HepG2 (cell line): ENCODE data around the gene SKIDA1. TPM values are rescaled to one million over a fixed set of nuclear protein-coding genes. Genes with fewer than 3 reads are reported as not detected.

ENCODE experiments used
- ATAC-seq: fragments of 200-7000 bp; cut with Tn5 transposase; 3 replicates; pipeline ENCODE4 v1.9.1; 2020; ENCODE audit warnings: mild to moderate bottlenecking, moderate library complexity
- BruUV-seq: library from RNA; stranded (reverse); fragments of 400-500 nt; replicated peaks from 2 replicates; lab custom pipeline; 2021; lab: Mats Ljungman, UMichigan
- CTCF ChIA-PET: fragments of 300-600 bp; formaldehyde crosslinking; extraction: SDS; loops from one replicate; lab custom pipeline; 2021; ENCODE audit warnings: low total read pairs, inconsistent platforms, low intra/inter-chr PET ratio; lab: Yijun Ruan, JAX
- POLR2A ChIA-PET: fragments of 350-600 bp; sonication (Branson Sonifier 250); formaldehyde crosslinking; loops from one replicate; lab custom pipeline; 2020; ENCODE audit warnings: antibody characterized with exemption, inconsistent platforms; lab: Yijun Ruan, JAX
- DNase-seq: peaks from one replicate; pipeline ENCODE4 v3.0.0-alpha.2; 2015; ENCODE audit warnings: low spot score
- FAIRE-seq: peaks from 3 replicates; lab custom pipeline; 2011; peaks lifted over from hg19 to GRCh38; lab: Jason Lieb, UNC
- H2AFZ ChIP-seq: one replicate; pipeline ENCODE4 v1.6.1; 2011; ENCODE audit warnings: low read length, inconsistent platforms
- H3K27ac ChIP-seq: fragments of 300-600 bp; 3 replicates; pipeline ENCODE4 v1.8.0; 2011; ENCODE audit warnings: mixed run types, mild to moderate bottlenecking, mixed read lengths, low read length, inconsistent platforms; ENCODE audit not compliant: insufficient read depth; ENCODE audit errors: extremely low read length
- H3K27me3 ChIP-seq, 2 experiments: fragments of 200-600 bp in 1 of 2; 2 replicates in 1 of 2; 3 replicates in 1 of 2; pipeline versions ENCODE4 v1.6.0 to v1.8.0; 2011; ENCODE audit warnings: low read length in 2 of 2, mild to moderate bottlenecking in 2 of 2, moderate library complexity in 2 of 2, inconsistent platforms in 1 of 2; ENCODE audit not compliant: insufficient read depth in 2 of 2, control insufficient read depth in 1 of 2
- H3K36me3 ChIP-seq, 2 experiments: fragments of 200-600 bp in 1 of 2; replicated peaks in 1 of 2; 2 replicates in 1 of 2; 3 replicates in 1 of 2; pipeline versions ENCODE4 v1.5.1 to v1.8.0; 2011; ENCODE audit warnings: low read length in 2 of 2, inconsistent platforms in 1 of 2; ENCODE audit not compliant: insufficient read depth in 2 of 2, control insufficient read depth in 1 of 2
- H3K4me1 ChIP-seq: 2 replicates; pipeline ENCODE4 v1.5.1; 2012; ENCODE audit warnings: low read length, inconsistent platforms; ENCODE audit not compliant: insufficient read depth
- H3K4me2 ChIP-seq: 2 replicates; pipeline ENCODE4 v1.6.0; 2011; ENCODE audit warnings: low read depth, low read length, inconsistent platforms
- H3K4me3 ChIP-seq, 3 experiments: fragments of 200-600 bp in 1 of 3; sonication (generic), shearing (Covaris generic) in 1 of 3; replicated peaks in 1 of 3; 2 replicates each; pipeline ENCODE4 v1.5.1; 2011 to 2016; ENCODE audit warnings: low read length in 3 of 3, inconsistent platforms in 2 of 3, low read depth in 2 of 3, mild to moderate bottlenecking in 2 of 3, control low read depth in 1 of 3, mixed read lengths in 1 of 3; ENCODE audit not compliant: insufficient read depth in 1 of 3
- H3K79me2 ChIP-seq: one replicate; pipeline ENCODE4 v1.6.1; 2011; ENCODE audit warnings: low read length, inconsistent platforms; ENCODE audit not compliant: insufficient read depth
- H3K9ac ChIP-seq: 2 replicates; pipeline ENCODE4 v1.6.0; 2011; ENCODE audit warnings: mild to moderate bottlenecking, low read depth, low read length, inconsistent platforms; ENCODE audit not compliant: insufficient read depth
- H3K9me3 ChIP-seq: 2 replicates; pipeline ENCODE4 v1.5.1; 2012; ENCODE audit warnings: mild to moderate bottlenecking, low read length
- H4K20me1 ChIP-seq: 2 replicates; pipeline ENCODE4 v1.6.0; 2011; ENCODE audit warnings: inconsistent platforms, mild to moderate bottlenecking, low read length, moderate library complexity; ENCODE audit not compliant: insufficient read depth
- AFF4 ChIP-seq: sonication (generic); formaldehyde crosslinking; IDR thresholded peaks from 2 replicates; pipeline ENCODE4 v1.4.0; 2020; ENCODE audit warnings: missing genetic modification reagents
- CBFB ChIP-seq: sonication (generic); formaldehyde crosslinking; IDR thresholded peaks from 2 replicates; pipeline ENCODE4 v1.4.0; 2020; ENCODE audit warnings: missing genetic modification reagents
- CSRNP2 ChIP-seq: sonication (generic); formaldehyde crosslinking; conservative IDR thresholded peaks from 2 replicates; pipeline ENCODE4 v1.8.0; 2022; ENCODE audit warnings: low read depth, missing genetic modification reagents
- ELF3 ChIP-seq: IDR thresholded peaks from 2 replicates; pipeline ENCODE4 v1.6.1; 2016; ENCODE audit warnings: missing genetic modification reagents, missing compliant biosample characterization
- NR2F2 ChIP-seq: IDR thresholded peaks from 2 replicates; pipeline ENCODE4 v1.6.1; 2012; ENCODE audit warnings: low read depth, inconsistent platforms, borderline replicate concordance
- RFX1 ChIP-seq: fragments of 450-650 bp; IDR thresholded peaks from 2 replicates; pipeline ENCODE4 v1.6.1; 2017
- SETDB1 ChIP-seq: sonication (generic); formaldehyde crosslinking; IDR thresholded peaks from 2 replicates; pipeline ENCODE4 v1.5.1; 2020; ENCODE audit warnings: missing genetic modification reagents, mild to moderate bottlenecking, borderline replicate concordance
- TOE1 ChIP-seq: sonication (generic); formaldehyde crosslinking; IDR thresholded peaks from 2 replicates; pipeline ENCODE4 v1.4.0; 2020; ENCODE audit warnings: mild to moderate bottlenecking, missing genetic modification reagents
- ZBTB26 ChIP-seq: IDR thresholded peaks from 2 replicates; pipeline ENCODE4 v1.6.1; 2016; ENCODE audit warnings: missing compliant biosample characterization, missing genetic modification reagents, borderline replicate concordance
- ZFP41 ChIP-seq: sonication (generic); formaldehyde crosslinking; IDR thresholded peaks from 2 replicates; pipeline ENCODE4 v1.4.0; 2020; ENCODE audit warnings: mild to moderate bottlenecking, missing genetic modification reagents, borderline replicate concordance
- ZNF232 ChIP-seq: sonication (generic); formaldehyde crosslinking; IDR thresholded peaks from 2 replicates; pipeline ENCODE4 v1.4.0; 2020; ENCODE audit warnings: missing genetic modification reagents, borderline replicate concordance
- ZNF460 ChIP-seq: sonication (generic); formaldehyde crosslinking; IDR thresholded peaks from 2 replicates; pipeline ENCODE4 v1.5.1; 2020; ENCODE audit warnings: missing genetic modification reagents, mild to moderate bottlenecking, borderline replicate concordance
- ZNF556 ChIP-seq: sonication (generic); formaldehyde crosslinking; IDR thresholded peaks from 2 replicates; pipeline ENCODE4 v1.4.0; 2020; ENCODE audit warnings: mild to moderate bottlenecking, missing genetic modification reagents, borderline replicate concordance
- ZNF563 ChIP-seq: sonication (generic); formaldehyde crosslinking; IDR thresholded peaks from 2 replicates; pipeline ENCODE4 v1.8.0; 2022; ENCODE audit warnings: mild to moderate bottlenecking, moderate library complexity, missing genetic modification reagents
- ZNF839 ChIP-seq: sonication (generic); formaldehyde crosslinking; IDR thresholded peaks from 2 replicates; pipeline ENCODE4 v1.4.0; 2020; ENCODE audit warnings: missing genetic modification reagents, mild to moderate bottlenecking, borderline replicate concordance
- WGBS: methylation state at CpG from one replicate; pipeline ENCODE4 v1.1.6; 2017; ENCODE audit warnings: low lambda C conversion rate; 5-methylcytosine and 5-hydroxymethylcytosine counted together
- in situ Hi-C: cut with HindIII; loops from 2 replicates; pipeline ENCODE4 v1.10.0; 2017; ENCODE audit warnings: low pct_unique_long_range_greater_than_20kb; ENCODE audit not compliant: extremely low pct_ligation_motif_present
- intact Hi-C: fragments of 100-400 bp; cut with micrococcal nuclease; formaldehyde crosslinking; loops from one replicate; pipeline ENCODE4 v1.10.0; 2022; ENCODE audit not compliant: unreplicated experiment
- polyA plus RNA-seq, 8 experiments: library from polyadenylated mRNA; depleted of rRNA in 3 of 8; stranded (reverse) in 7 of 8; unstranded in 1 of 8; fragments of >200 nt; fragmentation: Illumina TruSeq in 4 of 8; extraction: Trizol in 4 of 8; gene quantifications; 2 replicates each; pipeline versions ENCODE4 v1.2.1 to v1.2.3, GENCODE V29; 2011 to 2016; ENCODE audit warnings: low read depth in 4 of 8, missing spikeins in 1 of 8, mixed read lengths in 1 of 8; ENCODE audit not compliant: insufficient read depth in 1 of 8
- total RNA-seq, 5 experiments: library from RNA; depleted of rRNA; stranded (reverse); fragments of >200 nt; fragmentation: Illumina TruSeq; extraction: Trizol; gene quantifications; 2 replicates each; pipeline ENCODE4 v1.2.3, GENCODE V29; 2016; ENCODE audit warnings: low read depth in 1 of 5
- TF ChIP-seq, protein P1 (sequence below): sonication (generic); formaldehyde crosslinking; IDR thresholded peaks from 2 replicates; pipeline ENCODE4 v1.5.1; 2020; ENCODE audit warnings: mild to moderate bottlenecking, missing genetic modification reagents, borderline replicate concordance

The SKIDA1 gene
- total and polyA plus RNA-seq, 2 of the 13 experiments (the other 11 are each of a cell fraction or from before 2014, with no cell fraction given) = 0.73 to 1.5 TPM

DNA sequence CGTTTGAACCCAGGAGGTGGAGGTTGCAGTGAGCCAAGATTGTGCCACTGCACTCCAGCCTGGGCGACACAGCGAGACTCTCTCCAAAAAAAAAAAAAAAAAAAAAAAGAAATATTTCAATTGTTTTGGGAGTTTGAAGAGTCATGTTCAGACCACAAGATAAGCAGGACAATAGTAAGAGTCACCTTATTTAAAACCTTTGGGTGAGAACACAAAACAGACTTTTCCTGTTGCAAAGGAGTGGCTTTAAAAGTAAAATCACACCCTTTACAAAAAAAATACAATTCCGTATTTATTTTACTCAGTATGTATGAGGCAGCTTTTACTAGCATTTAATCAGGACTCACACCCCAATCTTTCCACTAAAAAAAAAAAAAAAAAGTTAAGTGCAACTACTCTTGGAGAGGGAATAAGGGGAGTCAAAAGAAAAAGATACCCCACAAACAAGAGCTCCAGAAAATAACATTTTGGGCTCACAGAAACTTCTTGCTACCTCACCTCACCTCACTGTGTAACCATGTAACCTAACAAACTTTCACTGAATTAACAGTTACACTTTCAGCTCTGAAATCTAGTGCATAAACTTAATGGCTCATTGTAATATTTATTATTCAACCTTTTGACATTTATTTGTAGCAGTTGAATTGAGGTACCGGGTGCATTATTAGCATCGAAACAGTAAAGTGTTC is 11.2 kb downstream of the SKIDA1 start:
- in situ Hi-C loops = loop anchor here (25.0 kb wide), 1 partner anchor 798 kb away; the partner anchor contains the start of genes BMI1 and COMMD3
- Histone ChIP-seq H3K9me3 (no peaks in the 10 kb centered on the region), H3K4me1 (peaks cover 84% of the 10 kb centered on the region), H3K27me3 (no peaks in the 10 kb centered on the region; a peak in 1 of 5 replicates), H4K20me1 (no peaks in the 10 kb centered on the region), H3K9ac (no peak overlapping the region), H3K27ac (no peak overlapping the region), H3K79me2 (peaks cover 2% of the 10 kb centered on the region), H3K4me2 (no peak overlapping the region), H3K4me3 (no peak overlapping the region), H2AFZ (no peak overlapping the region), H3K36me3 (no peaks in the 10 kb centered on the region)
- intact Hi-C loops = no loop called here
- no peak for ATAC-seq
- DNase-seq = no peak
- no peak for FAIRE-seq
- CTCF ChIA-PET = interaction anchor here (0.7 kb wide), 1 partner anchor 13 kb away, joined by 3 read pairs; no protein-coding TSS in a partner anchor
- POLR2A ChIA-PET = interaction anchor here (3.5 to 5.4 kb wide), 3 partner anchors 8 to 18 kb away, joined by 52 to 92 read pairs (median 60); partner anchors contain the start of gene SKIDA1
- 92% methylated on average over 6 of the region's 6 CpGs for WGBS
- no TSS peak for BruUV-seq
- TF ChIP-seq ZBTB26 (no peak), ZNF839 (CRISPR knock-in tag) (no peak), CSRNP2 (CRISPR knock-in tag) (no peak), ZNF460 (no peak), TOE1 (CRISPR knock-in tag) (no peak), SETDB1 (CRISPR knock-in tag) (no peak), ZNF232 (CRISPR knock-in tag) (no peak), RFX1 (no peak), ZNF556 (no peak), ELF3 (no peak), ZFP41 (CRISPR knock-in tag) (no peak), CBFB (CRISPR knock-in tag) (no peak), NR2F2 (no peak), ZNF563 (CRISPR knock-in tag) (no peak), AFF4 (CRISPR knock-in tag) (no peak)
- TF ChIP-seq, protein P1, sequence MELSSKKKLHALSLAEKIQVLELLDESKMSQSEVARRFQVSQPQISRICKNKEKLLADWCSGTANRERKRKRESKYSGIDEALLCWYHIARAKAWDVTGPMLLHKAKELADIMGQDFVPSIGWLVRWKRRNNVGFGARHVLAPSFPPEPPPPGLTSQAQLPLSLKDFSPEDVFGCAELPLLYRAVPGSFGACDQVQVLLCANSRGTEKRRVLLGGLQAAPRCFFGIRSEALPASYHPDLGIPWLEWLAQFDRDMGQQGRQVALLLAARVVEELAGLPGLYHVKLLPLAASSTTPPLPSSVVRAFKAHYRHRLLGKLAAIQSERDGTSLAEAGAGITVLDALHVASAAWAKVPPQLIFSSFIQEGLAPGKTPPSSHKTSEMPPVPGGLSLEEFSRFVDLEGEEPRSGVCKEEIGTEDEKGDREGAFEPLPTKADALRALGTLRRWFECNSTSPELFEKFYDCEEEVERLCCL = no peak
